Keratinocyte (primary cell): Measurements from ENCODE around the gene HSH2D. TPM values are rescaled to one million over a fixed set of nuclear protein-coding genes. Genes with fewer than 3 reads are reported as not detected.

ENCODE experiments used
- DNase-seq: peaks from one replicate; pipeline ENCODE4 v3.0.0-alpha.2; 2011; ENCODE audit warnings: low read depth, missing footprints, low spot score
- FAIRE-seq: peaks from 2 replicates; lab custom pipeline; 2011; peaks lifted over from hg19 to GRCh38; lab: Jason Lieb, UNC
- H2AFZ ChIP-seq: 2 replicates; pipeline ENCODE4 v1.6.0; 2012; ENCODE audit warnings: low read length, control low read depth, inconsistent platforms; ENCODE audit not compliant: control insufficient read depth
- H3K27ac ChIP-seq: 2 replicates; pipeline ENCODE4 v1.5.1; 2011; ENCODE audit warnings: low read length; ENCODE audit not compliant: control insufficient read depth, insufficient read depth
- H3K27me3 ChIP-seq: 3 replicates; pipeline ENCODE4 v1.6.0; 2011; ENCODE audit warnings: low read length; ENCODE audit not compliant: control insufficient read depth, insufficient read depth; ENCODE audit errors: extremely low read depth
- H3K36me3 ChIP-seq, 2 experiments: 2 replicates in 1 of 2; 3 replicates in 1 of 2; pipeline ENCODE4 v1.5.1; 2011; ENCODE audit warnings: low read length in 2 of 2, mild to moderate bottlenecking in 1 of 2; ENCODE audit not compliant: control insufficient read depth in 2 of 2, insufficient read depth in 2 of 2; ENCODE audit errors: extremely low read depth in 1 of 2
- H3K4me1 ChIP-seq: 3 replicates; pipeline ENCODE4 v1.5.1; 2011; ENCODE audit warnings: low read length; ENCODE audit not compliant: control insufficient read depth, insufficient read depth; ENCODE audit errors: extremely low read depth
- H3K4me2 ChIP-seq: 3 replicates; pipeline ENCODE4 v1.6.0; 2011; ENCODE audit warnings: low read depth, low read length; ENCODE audit not compliant: control insufficient read depth, insufficient read depth; ENCODE audit errors: extremely low read depth
- H3K4me3 ChIP-seq, 3 experiments: fragments of 200-600 bp in 1 of 3; sonication (generic) in 1 of 3; 2 replicates in 2 of 3; 3 replicates in 1 of 3; pipeline ENCODE4 v1.5.1; 2011 to 2016; ENCODE audit warnings: low read length in 3 of 3, mild to moderate bottlenecking in 3 of 3, control low read depth in 2 of 3, inconsistent platforms in 1 of 3, low read depth in 1 of 3, mixed read lengths in 1 of 3, mixed run types in 1 of 3, moderate library complexity in 1 of 3; ENCODE audit not compliant: control insufficient read depth in 2 of 3, insufficient read depth in 2 of 3; ENCODE audit errors: extremely low read depth in 1 of 3
- H3K79me2 ChIP-seq: 2 replicates; pipeline ENCODE4 v1.6.0; 2012; ENCODE audit warnings: low read length; ENCODE audit not compliant: control insufficient read depth, insufficient read depth
- H3K9ac ChIP-seq: 3 replicates; pipeline ENCODE4 v1.6.0; 2011; ENCODE audit warnings: low read length; ENCODE audit not compliant: control insufficient read depth, insufficient read depth; ENCODE audit errors: extremely low read depth
- H3K9me1 ChIP-seq: 3 replicates; pipeline ENCODE4 v1.6.0; 2011; ENCODE audit warnings: low read length; ENCODE audit not compliant: control insufficient read depth, insufficient read depth; ENCODE audit errors: extremely low read depth
- H3K9me3 ChIP-seq: 2 replicates; pipeline ENCODE4 v1.5.1; 2012; ENCODE audit warnings: low read depth, low read length; ENCODE audit not compliant: control insufficient read depth
- H4K20me1 ChIP-seq: 3 replicates; pipeline ENCODE4 v1.6.0; 2011; ENCODE audit warnings: low read length; ENCODE audit not compliant: control insufficient read depth, insufficient read depth; ENCODE audit errors: extremely low read depth
- CTCF ChIP-seq, 3 experiments: IDR thresholded peaks in 1 of 3; conservative IDR thresholded peaks in 1 of 3; optimal IDR thresholded peaks in 1 of 3; 2 replicates in 2 of 3; 3 replicates in 1 of 3; pipeline versions ENCODE3 to v1.5.1; 2011; ENCODE audit warnings: low read length in 3 of 3, mild to moderate bottlenecking in 3 of 3, moderate library complexity in 2 of 3, control low read depth in 1 of 3, inconsistent platforms in 1 of 3; ENCODE audit not compliant: insufficient read depth in 2 of 3; ENCODE audit errors: extremely low read depth in 1 of 3
- EZH2 ChIP-seq: IDR thresholded peaks from one replicate; pipeline ENCODE4 v1.6.1; 2012; ENCODE audit warnings: inconsistent platforms, mild to moderate bottlenecking, low read length, moderate library complexity
- dilution Hi-C: fragments of 300-500 bp; cut with MboI; formaldehyde crosslinking; loops from one replicate; pipeline ENCODE4 v1.7.0; 2020; ENCODE audit warnings: low sequenced_read_pairs; ENCODE audit not compliant: extremely low pct_ligation_motif_present
- polyA plus RNA-seq, 5 experiments: library from polyadenylated mRNA; depleted of rRNA in 3 of 5; stranded (reverse) in 3 of 5; stranded (forward) in 1 of 5; unstranded in 1 of 5; fragments of >200 nt; gene quantifications; 1 replicate in 1 of 5; 2 replicates in 3 of 5; 3 replicates in 1 of 5; pipeline versions ENCODE4 v1.2.1 to v1.2.3, GENCODE V29; 2011 to 2012; ENCODE audit warnings: missing spikeins in 2 of 5, low read depth in 1 of 5, low replicate concordance in 1 of 5

HSH2D gene
- polyA plus RNA-seq, 1 donor (not counting 4 experiments of a cell fraction or from before 2014, with no cell fraction given) = 1.1 TPM

DNA sequence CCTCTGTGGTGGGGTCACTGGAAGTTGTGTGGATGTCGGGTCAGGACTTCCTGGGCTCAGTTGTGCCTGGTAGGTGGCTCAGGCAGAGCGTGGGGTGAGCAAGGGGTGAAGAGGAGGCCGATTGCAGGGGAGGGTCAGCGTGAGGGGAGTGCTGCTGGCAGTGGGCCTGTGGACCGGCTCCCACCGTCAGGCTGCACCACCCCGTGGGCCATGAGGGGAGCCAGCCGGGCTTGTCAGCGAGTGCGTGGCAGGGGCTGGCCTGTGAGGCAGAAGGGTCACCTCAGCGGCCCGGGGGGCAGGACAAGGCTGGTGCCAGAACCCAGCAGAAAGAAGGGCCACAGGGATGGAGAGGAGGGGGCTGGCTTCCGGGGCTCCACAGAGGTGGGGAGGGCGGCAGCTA is 18.5 kb upstream of the HSH2D start:
- TF ChIP-seq CTCF (optimal IDR thresholded peaks at IDR 0.05 in 1 of 3, IDR thresholded peaks at IDR 0.05 in 1 of 3, conservative IDR thresholded peaks at IDR 0.05 in 1 of 3; ENCODE audit: extremely low read depth in 1 of 3, insufficient read depth in 2 of 3, low read length in 3 of 3) (no peak), EZH2 (no peak)
- Histone ChIP-seq H3K27me3 (no peaks in the 10 kb centered on the region), H3K9ac (no peak overlapping the region), H3K36me3 (peaks cover 52 to 67% of the 10 kb centered on the region in 2 experiments), H3K4me2 (no peak overlapping the region), H3K4me1 (peaks cover 14% of the 10 kb centered on the region), H3K9me3 (no peaks in the 10 kb centered on the region), H3K27ac (no peak overlapping the region), H3K79me2 (peaks cover 4% of the 10 kb centered on the region), H3K9me1 (no peaks in the 10 kb centered on the region), H4K20me1 (peaks cover 2% of the 10 kb centered on the region), H2AFZ (no peak overlapping the region), H3K4me3 (no peak overlapping the region)
- dilution Hi-C loops = no loop called here
- FAIRE-seq = no peak
- DNase-seq = no peak

- TF ChIP-seq CTCF (optimal IDR thresholded peaks at IDR 0.05 in 1 of 3, IDR thresholded peaks at IDR 0.05 in 1 of 3, conservative IDR thresholded peaks at IDR 0.05 in 1 of 3; ENCODE audit: extremely low read depth in 1 of 3, insufficient read depth in 2 of 3, low read length in 3 of 3) (no peak), EZH2 (no peak)
- Histone ChIP-seq H3K27me3 (no peaks in the 10 kb centered on the region), H3K9me1 (no peaks in the 10 kb centered on the region), H3K27ac (no peak overlapping the region), H3K9ac (no peak overlapping the region), H3K4me3 (no peak overlapping the region), H4K20me1 (peaks cover 2% of the 10 kb centered on the region), H3K79me2 (peaks cover 4% of the 10 kb centered on the region), H3K4me2 (no peak overlapping the region), H3K36me3 (peaks cover 53 to 69% of the 10 kb centered on the region in 2 experiments), H3K9me3 (no peaks in the 10 kb centered on the region), H3K4me1 (peaks cover 14% of the 10 kb centered on the region), H2AFZ (no peak overlapping the region)
- no peak for DNase-seq
- dilution Hi-C loops = no loop called here
- FAIRE-seq = no peak
Observed at GRCh38 chr19:16125737-16126495, 17.6 kb upstream of the HSH2D start.
